Neuronal stem cell (in vitro differentiated cells): ENCODE data around the gene KRT33B.
A peak's percentile ranks its signal among the peaks of the same experiment; 100 is the strongest.

Experiments
- DNase-seq: peaks from one replicate; pipeline ENCODE4 v3.0.0-alpha.2; 2013; ENCODE audit warnings: low spot score
- H2AFZ ChIP-seq: one replicate; pipeline ENCODE4 v1.6.1; 2013; ENCODE audit warnings: mild to moderate bottlenecking, low read length, inconsistent platforms
- H2AK5ac ChIP-seq: 2 replicates; pipeline ENCODE4 v1.6.1; 2013; ENCODE audit warnings: low read depth, mild to moderate bottlenecking, inconsistent platforms, low read length, moderate library complexity, mixed read lengths
- H2BK120ac ChIP-seq: 2 replicates; pipeline ENCODE4 v1.6.1; 2013; ENCODE audit warnings: low read depth, mild to moderate bottlenecking, inconsistent platforms, low read length, moderate library complexity, mixed read lengths
- H2BK12ac ChIP-seq: one replicate; pipeline ENCODE4 v1.6.1; 2013; ENCODE audit warnings: low read length, inconsistent platforms
- H2BK15ac ChIP-seq: 2 replicates; pipeline ENCODE4 v1.6.1; 2013; ENCODE audit warnings: mild to moderate bottlenecking, low read length, inconsistent platforms, mixed read lengths
- H2BK5ac ChIP-seq: one replicate; pipeline ENCODE4 v1.6.1; 2013; ENCODE audit warnings: inconsistent platforms, mild to moderate bottlenecking, low read length, moderate library complexity
- H3K14ac ChIP-seq: one replicate; pipeline ENCODE4 v1.6.1; 2013; ENCODE audit warnings: low read length, inconsistent platforms
- H3K18ac ChIP-seq: 2 replicates; pipeline ENCODE4 v1.6.1; 2013; ENCODE audit warnings: low read length, inconsistent platforms
- H3K23ac ChIP-seq: 2 replicates; pipeline ENCODE4 v1.6.1; 2013; ENCODE audit warnings: low read depth, mild to moderate bottlenecking, mixed read lengths, low read length, inconsistent platforms; ENCODE audit not compliant: poor library complexity
- H3K27ac ChIP-seq: replicated peaks from 3 replicates; pipeline ENCODE4 v1.5.1; 2013; ENCODE audit warnings: low read length, inconsistent platforms
- H3K27me3 ChIP-seq, 3 experiments: 2 replicates each; pipeline ENCODE4 v1.6.1; 2013; ENCODE audit warnings: low read length in 3 of 3, mild to moderate bottlenecking in 2 of 3, inconsistent platforms in 1 of 3, low read depth in 1 of 3, mixed read lengths in 1 of 3, moderate library complexity in 1 of 3; ENCODE audit not compliant: control insufficient read depth in 3 of 3, insufficient read depth in 3 of 3
- H3K36me3 ChIP-seq, 2 donors: replicated peaks in 1 of 2; 2 replicates each; pipeline ENCODE4 v1.6.1; 2013; ENCODE audit warnings: low read length in 2 of 2; ENCODE audit not compliant: control insufficient read depth in 2 of 2, insufficient read depth in 2 of 2
- H3K4ac ChIP-seq: 2 replicates; pipeline ENCODE4 v1.6.1; 2013; ENCODE audit warnings: inconsistent platforms, mild to moderate bottlenecking, low read length, moderate library complexity
- H3K4me1 ChIP-seq, 2 donors: 1 replicate in 1 of 2; 2 replicates in 1 of 2; pipeline ENCODE4 v1.6.1; 2013; ENCODE audit warnings: low read length in 2 of 2, low read depth in 1 of 2; ENCODE audit not compliant: control insufficient read depth in 2 of 2, insufficient read depth in 1 of 2
- H3K4me2 ChIP-seq: one replicate; pipeline ENCODE4 v1.6.1; 2013; ENCODE audit warnings: mild to moderate bottlenecking, low read length, inconsistent platforms; ENCODE audit not compliant: insufficient read depth, poor library complexity, severe bottlenecking
- H3K4me3 ChIP-seq, 2 donors: 2 replicates each; pipeline ENCODE4 v1.5.1; 2013; ENCODE audit warnings: low read length in 2 of 2, mild to moderate bottlenecking in 2 of 2, inconsistent platforms in 1 of 2, moderate library complexity in 1 of 2
- H3K79me1 ChIP-seq: one replicate; pipeline ENCODE4 v1.6.1; 2013; ENCODE audit warnings: low read depth, mild to moderate bottlenecking, inconsistent platforms, low read length, moderate library complexity
- H3K9ac ChIP-seq: one replicate; pipeline ENCODE4 v1.6.1; 2013; ENCODE audit warnings: mild to moderate bottlenecking, low read depth, low read length, inconsistent platforms; ENCODE audit not compliant: poor library complexity
- H3K9me3 ChIP-seq, 2 donors: replicated peaks in 1 of 2; 2 replicates each; pipeline versions ENCODE3 to v1.6.1; 2013; ENCODE audit warnings: low read length in 2 of 2, mild to moderate bottlenecking in 2 of 2, inconsistent platforms in 1 of 2, low read depth in 1 of 2, mixed read lengths in 1 of 2, moderate library complexity in 1 of 2; ENCODE audit not compliant: control insufficient read depth in 2 of 2, insufficient read depth in 1 of 2
- H4K8ac ChIP-seq: one replicate; pipeline ENCODE4 v1.6.1; 2013; ENCODE audit warnings: low read depth, mild to moderate bottlenecking, inconsistent platforms, low read length, moderate library complexity
- H4K91ac ChIP-seq: one replicate; pipeline ENCODE4 v1.6.1; 2013; ENCODE audit warnings: low read length, low read depth, mild to moderate bottlenecking, inconsistent platforms; ENCODE audit not compliant: poor library complexity
- WGBS, 2 donors: extraction: QIAGEN DNeasy Blood & Tissue Kit; methylation state at CpG; one replicate each; pipeline ENCODE4 v1.1.7; 2013; ENCODE audit warnings: missing lambda C conversion rate in 2 of 2, mixed read lengths in 1 of 2; ENCODE audit not compliant: insufficient read length in 2 of 2, insufficient replicate concordance in 1 of 2; ENCODE audit errors: extremely low coverage in 2 of 2; 5-methylcytosine and 5-hydroxymethylcytosine counted together

Gene KRT33B

DNA sequence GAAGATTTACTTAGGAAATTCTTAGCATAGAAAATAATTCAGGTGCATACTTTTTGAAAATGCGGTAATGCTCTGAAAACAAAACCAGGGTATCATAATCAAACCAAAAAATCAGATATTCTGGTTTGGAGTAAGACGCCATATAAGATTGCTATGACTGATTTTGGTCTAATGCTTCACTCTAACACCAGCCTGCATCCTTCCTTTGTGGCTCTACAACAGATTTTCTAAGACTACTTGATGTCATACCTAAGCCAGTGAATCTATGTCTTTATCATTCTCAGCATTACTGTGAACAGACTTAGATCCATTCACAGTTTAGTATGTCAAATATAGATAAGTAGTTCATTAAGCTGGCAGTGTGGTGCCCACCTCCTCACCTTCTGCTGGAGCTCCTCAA, 590 bp downstream of the KRT33B start:
- no peak for DNase-seq

DNA sequence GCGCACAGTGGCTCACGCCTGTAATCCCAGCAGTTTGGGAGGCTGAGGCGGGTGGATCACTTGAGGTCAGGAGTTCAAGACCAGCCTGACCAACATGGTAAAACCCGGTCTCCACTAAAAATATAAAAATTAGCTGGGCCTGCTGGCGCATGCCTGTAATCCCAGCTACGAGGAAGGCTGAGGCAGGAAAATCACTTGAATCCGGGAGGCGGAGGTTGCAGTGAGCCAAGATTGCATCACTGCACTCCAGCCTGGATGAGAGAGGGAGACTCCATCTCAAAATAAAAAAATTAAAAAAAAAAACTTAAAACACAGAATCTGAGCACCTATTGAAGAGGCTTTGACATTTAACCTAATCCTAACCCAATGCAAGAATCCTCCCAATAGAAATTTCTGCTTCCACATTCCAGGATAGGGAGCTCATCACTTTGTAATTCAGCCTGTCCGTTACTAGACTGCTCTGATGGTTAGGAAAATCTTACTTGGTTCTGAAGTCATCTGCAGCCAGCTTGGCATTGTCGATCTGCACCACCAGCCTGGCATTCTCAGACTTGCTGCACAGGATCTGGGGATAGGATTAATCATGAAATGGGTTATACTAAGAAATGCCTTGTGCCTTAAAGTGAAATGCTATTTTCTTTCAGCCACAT, 2.1 kb downstream of the KRT33B start:
- Histone ChIP-seq H2BK120ac (no peak overlapping the region), H3K79me1 (no peaks in the 10 kb centered on the region), H3K9ac (no peak overlapping the region), H3K4me1 (no peaks in the 10 kb centered on the region), H2BK12ac (no peak overlapping the region), H3K4ac (no peak overlapping the region), H3K27ac (no peak overlapping the region), H3K9me3 (no peaks in the 10 kb centered on the region), H3K18ac (no peak overlapping the region), H2BK15ac (no peak overlapping the region), H3K27me3 (no peaks in the 10 kb centered on the region), H4K8ac (no peak overlapping the region), H3K4me2 (no peak overlapping the region), H3K4me3 (no peak overlapping the region), H3K23ac (no peak overlapping the region), H3K14ac (no peak overlapping the region), H2BK5ac (no peak overlapping the region), H2AFZ (no peak overlapping the region), H3K36me3 (no peaks in the 10 kb centered on the region), H2AK5ac (no peak overlapping the region), H4K91ac (no peak overlapping the region)
- WGBS, 2 donors: no CpG with 5 or more reads among the region's 10 CpGs
- DNase-seq: no peak

More for the DNA sequence above, 590 bp downstream of the KRT33B start:
- Histone ChIP-seq H3K27me3 (no peaks in the 10 kb centered on the region), H3K36me3 (no peaks in the 10 kb centered on the region), H4K91ac (no peak overlapping the region), H3K4me3 (no peak overlapping the region), H4K8ac (no peak overlapping the region), H2BK5ac (no peak overlapping the region), H2BK15ac (no peak overlapping the region), H3K4me1 (no peaks in the 10 kb centered on the region), H3K9ac (no peak overlapping the region), H2BK12ac (no peak overlapping the region), H2BK120ac (no peak overlapping the region), H3K79me1 (no peaks in the 10 kb centered on the region), H3K23ac (no peak overlapping the region), H2AK5ac (no peak overlapping the region), H3K18ac (no peak overlapping the region), H3K27ac (no peak overlapping the region), H3K4me2 (no peak overlapping the region), H3K14ac (no peak overlapping the region), H3K4ac (no peak overlapping the region), H2AFZ (no peak overlapping the region), H3K9me3 (no peaks in the 10 kb centered on the region)
- no CpG with 5 or more reads among the region's 2 CpGs for whole genome bisulfite sequencing, 2 donors

DNA sequence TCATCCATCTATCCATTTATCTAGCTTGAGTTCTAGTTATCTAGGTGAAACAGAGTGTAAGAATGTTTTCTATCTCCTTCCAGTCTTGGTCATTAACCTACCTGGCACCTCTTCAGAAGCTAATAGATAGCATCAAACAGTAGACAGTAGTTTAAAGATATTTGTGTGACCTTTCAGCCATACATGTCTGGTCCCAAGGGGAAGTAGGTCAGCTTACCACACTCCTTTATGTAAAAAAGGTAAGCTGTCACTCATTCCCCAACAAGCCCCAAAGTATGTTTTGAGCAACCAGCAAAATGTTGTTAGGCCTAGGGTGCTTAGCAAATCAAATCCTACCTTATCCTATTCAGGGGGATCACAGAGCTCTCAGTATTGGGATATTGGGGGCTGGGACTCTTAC, 3.5 kb downstream of the KRT33B start:
- H2BK5ac ChIP-seq: no peak overlapping the region
- H3K4me2 ChIP-seq: no peak overlapping the region
- no peak overlapping the region for H2AK5ac ChIP-seq
- H3K79me1 ChIP-seq: no peaks in the 10 kb centered on the region
- H3K23ac ChIP-seq: no peak overlapping the region
- no peaks in the 10 kb centered on the region for H3K4me1 ChIP-seq
- no peak for DNase-seq
- no peak overlapping the region for H3K27ac ChIP-seq
- H2BK15ac ChIP-seq: no peak overlapping the region
- H3K27me3 ChIP-seq: no peaks in the 10 kb centered on the region
- no peak overlapping the region for H3K9ac ChIP-seq
- H3K14ac ChIP-seq: no peak overlapping the region
- no peaks in the 10 kb centered on the region for H3K9me3 ChIP-seq
- H2AFZ ChIP-seq: no peak overlapping the region
- H2BK120ac ChIP-seq: no peak overlapping the region
- H3K4me3 ChIP-seq: no peak overlapping the region
- no peak overlapping the region for H4K8ac ChIP-seq
- H3K4ac ChIP-seq: no peak overlapping the region
- H2BK12ac ChIP-seq: no peak overlapping the region
- H4K91ac ChIP-seq: no peak overlapping the region
- no peaks in the 10 kb centered on the region for H3K36me3 ChIP-seq
- no peak overlapping the region for H3K18ac ChIP-seq

GRCh38 chr17:41363881-41364280, 5.7 kb downstream of the KRT33B start:
- H2BK5ac ChIP-seq: no peak overlapping the region
- H2AK5ac ChIP-seq: no peak overlapping the region
- DNase-seq: no peak
- H3K4ac ChIP-seq: no peak overlapping the region
- no peak overlapping the region for H4K91ac ChIP-seq
- peak overlapping the region; percentile 36 for H3K18ac ChIP-seq
- H3K9me3 ChIP-seq: no peaks in the 10 kb centered on the region
- no peaks in the 10 kb centered on the region for H3K36me3 ChIP-seq
- no peak overlapping the region for H2BK15ac ChIP-seq
- no peak overlapping the region for H3K23ac ChIP-seq
- no peak overlapping the region for H3K27ac ChIP-seq
- H3K4me3 ChIP-seq: no peak overlapping the region
- H3K27me3 ChIP-seq: no peaks in the 10 kb centered on the region
- no CpG with 5 or more reads among the region's 2 CpGs for WGBS, 2 donors
- H3K4me2 ChIP-seq: no peak overlapping the region
- H3K9ac ChIP-seq: no peak overlapping the region
- no peak overlapping the region for H2BK120ac ChIP-seq
- H3K14ac ChIP-seq: no peak overlapping the region
- H3K79me1 ChIP-seq: no peaks in the 10 kb centered on the region
- no peaks in the 10 kb centered on the region for H3K4me1 ChIP-seq
- no peak overlapping the region for H4K8ac ChIP-seq
- H2BK12ac ChIP-seq: no peak overlapping the region
- no peak overlapping the region for H2AFZ ChIP-seq
